HFFc6 (cell line): ENCODE data around the gene WFIKKN2. TPM values are rescaled to one million over a fixed set of nuclear protein-coding genes. Genes with fewer than 3 reads are reported as not detected.
"Not testable (repeated sequence)": the region's sequence is repeated elsewhere in the genome, so short reads cannot be mapped to it uniquely, and the experiment has no call there.

Source experiments
- DNase-seq: peaks from one replicate; pipeline ENCODE4 v3.0.0-alpha.2; 2018
- H3K27ac Mint-ChIP-seq: 2 replicates; pipeline ENCODE4 v1.8.0; 2020; ENCODE audit warnings: mild to moderate bottlenecking, mixed read lengths
- H3K27me3 Mint-ChIP-seq: 2 replicates; pipeline ENCODE4 v1.8.0; 2021; ENCODE audit warnings: mild to moderate bottlenecking, moderate library complexity, mixed read lengths; ENCODE audit not compliant: insufficient read depth
- H3K36me3 Mint-ChIP-seq: 2 replicates; pipeline ENCODE4 v1.8.0; 2021; ENCODE audit warnings: low read depth, mixed read lengths
- H3K4me1 Mint-ChIP-seq: 2 replicates; pipeline ENCODE4 v1.8.0; 2020; ENCODE audit warnings: low read depth, mixed read lengths
- H3K4me3 Mint-ChIP-seq: 2 replicates; pipeline ENCODE4 v1.8.0; 2020; ENCODE audit warnings: mild to moderate bottlenecking, moderate library complexity, mixed read lengths
- H3K9me3 Mint-ChIP-seq: 2 replicates; pipeline ENCODE4 v1.8.0; 2020; ENCODE audit warnings: mild to moderate bottlenecking, mixed read lengths
- CTCF ChIP-seq: fragments of 200-600 bp; sonication (generic); IDR thresholded peaks from 2 replicates; pipeline ENCODE4 v1.5.0; 2021; ENCODE audit warnings: antibody characterized with exemption, mild to moderate bottlenecking
- total RNA-seq, 6 experiments: library from RNA; stranded (reverse); fragmentation: NEBNext Ultra II Directional; extraction: Animal tissue kit (Norgen Biotek cat#: 25700); gene quantifications; 2 replicates in 1 of 6; 3 replicates in 5 of 6; pipeline ENCODE4 v1.2.3, GENCODE V29; 2021

The WFIKKN2 gene
- total RNA-seq, 6 experiments from 2014 or later = 0.05 to 0.07 (median 0.05) TPM; not detected in 3

- Mint-ChIP-seq H3K27me3 (peaks cover 16% of the 10 kb centered on the region), H3K36me3 (no peaks in the 10 kb centered on the region), H3K4me3 (no peak overlapping the region), H3K27ac (no peak overlapping the region), H3K9me3 (no peaks in the 10 kb centered on the region), H3K4me1 (no peaks in the 10 kb centered on the region)
- TF ChIP-seq CTCF = no peak
- no peak for DNase-seq
Measured at GRCh38 chr17:50800196-50800700, 35.1 kb upstream of the WFIKKN2 start.

GRCh38 chr17:50802609-50803571, 32.5 kb upstream of the WFIKKN2 start:
- DNase-seq = no peak
- Mint-ChIP-seq H3K4me1 (peaks cover 8% of the 10 kb centered on the region; the same call in 1 of the 2 replicates), H3K36me3 (no peaks in the 10 kb centered on the region), H3K9me3 (no peaks in the 10 kb centered on the region), H3K27me3 (peaks cover 18% of the 10 kb centered on the region), H3K27ac (no peak overlapping the region), H3K4me3 (no peak overlapping the region)
- no peak for TF ChIP-seq CTCF

- Mint-ChIP-seq H3K4me3 (no peak overlapping the region), H3K4me1 (peaks cover 8% of the 10 kb centered on the region; the same call in 1 of the 2 replicates), H3K36me3 (no peaks in the 10 kb centered on the region), H3K27ac (no peak overlapping the region), H3K27me3 (peaks cover 15% of the 10 kb centered on the region), H3K9me3 (no peaks in the 10 kb centered on the region)
- DNase-seq = no peak
- TF ChIP-seq CTCF = no peak
Measured at GRCh38 chr17:50803676-50804075, 31.7 kb upstream of the WFIKKN2 start.

GRCh38 chr17:50804749-50805475, 30.5 kb upstream of the WFIKKN2 start:
- H3K27me3 Mint-ChIP-seq = peaks cover 19% of the 10 kb centered on the region

GRCh38 chr17:50805486-50805885, 29.9 kb upstream of the WFIKKN2 start:
- Mint-ChIP-seq H3K27ac (no peak overlapping the region), H3K4me3 (no peak overlapping the region), H3K27me3 (peaks cover 18% of the 10 kb centered on the region), H3K4me1 (peaks cover 8% of the 10 kb centered on the region; the same call in 1 of the 2 replicates), H3K36me3 (no peaks in the 10 kb centered on the region), H3K9me3 (no peaks in the 10 kb centered on the region)
- no peak for TF ChIP-seq CTCF
- no peak for DNase-seq

More at GRCh38 chr17:50804749-50805475, 30.5 kb upstream of the WFIKKN2 start:
- not testable (repeated sequence) for H3K27ac Mint-ChIP-seq, H3K36me3 Mint-ChIP-seq, DNase-seq, H3K4me3 Mint-ChIP-seq, H3K9me3 Mint-ChIP-seq, H3K4me1 Mint-ChIP-seq
